ENCODE data around the gene CFD.
A peak's percentile ranks its signal among the peaks of the same experiment; 100 is the strongest.
"Not testable (repeated sequence)": the region's sequence is repeated elsewhere in the genome, so short reads cannot be mapped to it uniquely, and the experiment has no call there.

The CFD gene

GRCh38 chr19:850221-850978, 9.1 kb upstream of the CFD start:
- intact Hi-C loops (cut with DNase I): no loop called here
- DNase-seq: peak in 3 of 10 donors; percentile 42 to 80 (median 50)

GRCh38 chr19:850979-851335, 8.5 kb upstream of the CFD start:
- DNase-seq: no peak
- intact Hi-C loops (cut with DNase I): no loop called here

GRCh38 chr19:852136-853013, 7.1 kb upstream of the CFD start, which contains the start of gene ELANE:
Gene ELANE (plus strand): TSS chr19:852303. CDS start chr19:852329, 26 bp downstream.
- DNase-seq: no peak
- intact Hi-C loops (cut with DNase I): no loop called here

GRCh38 chr19:853014-853585, 6.4 kb upstream of the CFD start:
- DNase-seq: no peak
- intact Hi-C loops (cut with DNase I): no loop called here

GRCh38 chr19:853614-854220, 5.7 kb upstream of the CFD start:
- DNase-seq; intact Hi-C loops (cut with DNase I): not testable (repeated sequence)

- DNase-seq: no peak
- intact Hi-C loops (cut with DNase I): no loop called here
Observed at GRCh38 chr19:854549-854948, 4.9 kb upstream of the CFD start.

- intact Hi-C loops (cut with DNase I): no loop called here
- no peak for DNase-seq
Observed at GRCh38 chr19:855142-855541, 4.3 kb upstream of the CFD start.

GRCh38 chr19:855566-856120, 3.8 kb upstream of the CFD start:
- intact Hi-C loops (cut with DNase I): no loop called here
- no peak for DNase-seq

- intact Hi-C loops (cut with DNase I): no loop called here
- no peak for DNase-seq
Observed at GRCh38 chr19:858284-858683, 1.2 kb upstream of the CFD start.

GRCh38 chr19:861141-861755, 1.8 kb downstream of the CFD start:
- intact Hi-C loops (cut with DNase I): loop anchor here (5.0 kb wide), 1 partner anchor 121 kb away; the partner anchor contains the start of gene WDR18
- no peak for DNase-seq

- intact Hi-C loops (cut with DNase I): loop anchor here (2.0 to 5.0 kb wide), 2 partner anchors 59 to 120 kb away; partner anchors contain the start of gene WDR18
Observed at GRCh38 chr19:861756-862580, 2.5 kb downstream of the CFD start.

GRCh38 chr19:862581-863314, 3.3 kb downstream of the CFD start:
- peak in 1 of 10 donors; percentile 82 for DNase-seq
- intact Hi-C loops (cut with DNase I): loop anchor here (2.0 to 5.0 kb wide), 2 partner anchors 58 to 120 kb away; partner anchors contain the start of gene WDR18

More at GRCh38 chr19:861756-862580, 2.5 kb downstream of the CFD start:
- no peak for DNase-seq

- intact Hi-C loops (cut with DNase I): loop anchor here (2.0 to 5.0 kb wide), 2 partner anchors 58 to 119 kb away; partner anchors contain the start of gene WDR18
- DNase-seq: no peak
Observed at GRCh38 chr19:863315-863620, 3.8 kb downstream of the CFD start.

GRCh38 chr19:866769-867300, 7.4 kb downstream of the CFD start:
- intact Hi-C loops (cut with DNase I): no loop called here
- peak in 1 of 10 donors; percentile 81 for DNase-seq

- no peak for DNase-seq
- intact Hi-C loops (cut with DNase I): no loop called here
Observed at GRCh38 chr19:867301-867793, 7.9 kb downstream of the CFD start.

- no peak for DNase-seq
- intact Hi-C loops (cut with DNase I): no loop called here
Observed at GRCh38 chr19:867855-868457, 8.5 kb downstream of the CFD start.

GRCh38 chr19:868458-869244, 9.2 kb downstream of the CFD start:
- intact Hi-C loops (cut with DNase I): no loop called here
- no peak for DNase-seq

Data from posterior cingulate gyrus (tissue), 11 donors.